GM18511 (cell line): ENCODE results near the gene CCDC142.
"Not testable (repeated sequence)": the region's sequence is repeated elsewhere in the genome, so short reads cannot be mapped to it uniquely, and the experiment has no call there.

Experiments
- ATAC-seq: cut with Tn5 transposase; IDR thresholded peaks from one replicate; pipeline ENCODE4 v1.9.1; 2021; ENCODE audit warnings: mild to moderate bottlenecking, moderate library complexity; ENCODE audit not compliant: unreplicated experiment

Gene CCDC142

DNA sequence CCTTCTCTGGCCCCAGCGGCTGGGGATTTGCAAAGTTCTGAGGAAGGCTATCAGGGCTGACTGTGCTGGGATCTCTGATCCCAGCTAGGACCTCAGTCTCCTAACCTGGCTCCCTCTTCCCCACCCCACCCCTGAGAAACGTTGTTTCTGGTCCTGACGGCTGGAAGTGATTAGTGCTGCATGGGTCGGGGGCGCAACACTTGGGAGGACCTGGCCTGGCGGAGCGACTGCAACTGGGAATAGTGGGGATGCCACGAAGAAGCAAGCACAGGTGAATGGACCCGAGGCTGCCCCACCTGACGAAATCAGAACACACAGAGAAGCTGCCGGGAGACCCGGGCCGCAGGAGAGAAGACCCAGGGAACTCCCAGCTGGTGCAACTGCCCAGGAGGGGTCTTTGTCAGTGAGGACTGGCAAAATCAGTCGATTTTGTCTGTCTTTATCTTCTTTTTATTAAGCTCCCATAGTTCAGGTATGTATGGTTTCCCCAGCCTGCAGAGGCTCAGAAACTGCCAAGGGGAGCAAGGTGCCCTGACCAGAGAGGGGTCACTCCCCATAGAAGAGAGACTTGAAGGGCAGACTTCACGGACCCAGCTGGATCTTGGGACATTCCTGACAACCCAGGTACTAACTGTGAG, 17.3 kb upstream of the CCDC142 start:
- ATAC-seq, result no peak

GRCh38 chr2:74499267-74499939, 16.6 kb upstream of the CCDC142 start, which contains the start of gene LBX2:
TSS of gene LBX2 (minus strand) at chr2:74499603. CDS start at chr2:74499537, 66 bp downstream.
- no peak for ATAC-seq

- ATAC-seq, result no peak
Measured at GRCh38 chr2:74498500-74499266, 15.9 kb upstream of the CCDC142 start.

DNA sequence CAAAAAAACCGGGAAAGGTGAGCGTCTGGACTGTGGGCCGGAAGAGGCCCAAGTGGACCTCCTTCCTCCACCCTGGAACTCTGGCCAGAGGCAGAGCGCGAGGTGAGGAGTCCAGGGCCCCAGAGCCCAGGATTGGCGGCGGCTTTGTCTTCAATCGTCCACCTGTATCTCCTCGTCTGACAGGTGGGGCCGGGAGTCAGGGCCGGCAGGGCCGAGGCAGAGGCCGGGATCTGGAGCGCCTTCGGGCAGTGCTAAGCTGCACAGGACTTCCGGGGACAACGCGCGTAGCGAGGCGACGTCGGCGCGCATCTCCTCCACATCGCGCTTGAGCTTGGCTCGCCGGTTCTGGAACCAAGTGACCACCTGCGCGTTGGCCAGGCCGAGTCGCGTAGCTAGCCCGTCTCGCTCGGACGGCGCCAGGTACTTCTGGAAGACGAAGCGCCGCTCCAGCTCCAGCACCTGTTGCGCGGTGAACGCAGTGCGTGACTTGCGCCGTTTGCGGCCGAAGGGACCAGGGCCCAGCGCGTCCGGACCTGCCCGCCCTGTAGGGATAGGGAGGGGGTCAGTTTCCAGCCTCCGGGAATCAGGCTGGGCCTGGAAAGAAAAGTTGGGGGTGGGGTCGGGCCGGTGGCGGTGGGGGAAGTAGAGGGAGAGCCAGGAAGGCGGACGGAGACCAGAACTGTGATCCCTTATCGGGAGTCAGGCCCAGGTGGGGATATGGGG, 15.1 kb upstream of the CCDC142 start:
- ATAC-seq, result no peak

DNA sequence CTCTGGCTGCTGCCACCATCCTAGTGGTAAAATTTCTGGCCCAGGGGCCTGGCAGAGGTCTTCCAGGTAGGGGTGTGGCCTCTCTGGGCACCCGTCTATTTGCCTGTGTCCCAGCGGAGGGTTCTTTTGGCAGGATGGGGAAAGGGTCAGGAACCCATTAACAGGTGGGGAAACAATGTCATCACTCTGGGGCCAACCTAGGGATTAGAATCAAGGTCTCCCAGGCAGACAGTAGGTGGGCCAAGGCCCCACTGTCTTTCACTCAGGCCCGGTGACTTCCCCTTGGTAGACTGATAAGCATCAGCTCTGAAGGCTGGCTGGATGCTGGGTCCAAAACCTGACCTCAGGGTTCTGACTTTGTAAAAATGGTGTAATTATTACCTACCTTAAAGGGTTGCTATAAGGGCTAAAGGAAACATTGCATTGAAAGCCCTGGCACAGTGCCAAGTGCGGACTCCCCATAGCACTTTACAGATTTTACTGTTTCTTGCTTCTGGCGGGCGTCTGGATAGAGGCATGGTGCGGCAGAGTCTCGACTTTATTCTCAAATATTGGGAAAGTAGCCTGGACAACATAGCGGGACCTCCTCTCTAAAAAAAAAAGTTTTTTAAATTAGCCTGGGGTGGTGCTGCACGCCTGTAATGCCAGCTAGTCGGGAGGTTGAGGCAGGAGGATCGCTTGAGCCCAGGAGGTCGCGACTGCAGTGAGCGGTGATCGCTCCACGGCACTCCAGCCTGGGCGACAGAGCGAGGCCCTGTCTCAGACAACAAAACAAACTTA, 14.4 kb upstream of the CCDC142 start:
- no peak for ATAC-seq

DNA sequence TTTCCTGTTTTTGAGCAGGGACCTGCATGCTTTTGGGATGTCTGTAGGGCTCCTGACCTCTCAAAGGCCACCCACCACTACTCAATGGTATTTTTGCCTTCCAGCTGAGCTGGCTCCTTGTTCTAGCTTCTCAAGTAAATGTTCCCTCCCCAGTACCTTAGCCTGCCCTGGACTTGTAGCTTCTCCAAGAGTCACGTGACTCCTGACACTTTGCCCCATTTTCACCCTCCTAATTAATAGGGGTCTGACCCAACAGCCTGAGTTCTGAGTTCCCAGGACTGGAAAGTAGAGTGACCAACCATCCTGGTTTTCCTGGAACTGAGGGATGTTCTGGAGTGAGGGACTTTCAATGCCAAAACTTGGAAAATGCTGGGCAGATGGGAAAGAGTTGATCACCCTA, 12.6 kb upstream of the CCDC142 start:
- ATAC-seq, result no peak

- ATAC-seq, result no peak
Measured at GRCh38 chr2:74493546-74493945, 10.7 kb upstream of the CCDC142 start.

DNA sequence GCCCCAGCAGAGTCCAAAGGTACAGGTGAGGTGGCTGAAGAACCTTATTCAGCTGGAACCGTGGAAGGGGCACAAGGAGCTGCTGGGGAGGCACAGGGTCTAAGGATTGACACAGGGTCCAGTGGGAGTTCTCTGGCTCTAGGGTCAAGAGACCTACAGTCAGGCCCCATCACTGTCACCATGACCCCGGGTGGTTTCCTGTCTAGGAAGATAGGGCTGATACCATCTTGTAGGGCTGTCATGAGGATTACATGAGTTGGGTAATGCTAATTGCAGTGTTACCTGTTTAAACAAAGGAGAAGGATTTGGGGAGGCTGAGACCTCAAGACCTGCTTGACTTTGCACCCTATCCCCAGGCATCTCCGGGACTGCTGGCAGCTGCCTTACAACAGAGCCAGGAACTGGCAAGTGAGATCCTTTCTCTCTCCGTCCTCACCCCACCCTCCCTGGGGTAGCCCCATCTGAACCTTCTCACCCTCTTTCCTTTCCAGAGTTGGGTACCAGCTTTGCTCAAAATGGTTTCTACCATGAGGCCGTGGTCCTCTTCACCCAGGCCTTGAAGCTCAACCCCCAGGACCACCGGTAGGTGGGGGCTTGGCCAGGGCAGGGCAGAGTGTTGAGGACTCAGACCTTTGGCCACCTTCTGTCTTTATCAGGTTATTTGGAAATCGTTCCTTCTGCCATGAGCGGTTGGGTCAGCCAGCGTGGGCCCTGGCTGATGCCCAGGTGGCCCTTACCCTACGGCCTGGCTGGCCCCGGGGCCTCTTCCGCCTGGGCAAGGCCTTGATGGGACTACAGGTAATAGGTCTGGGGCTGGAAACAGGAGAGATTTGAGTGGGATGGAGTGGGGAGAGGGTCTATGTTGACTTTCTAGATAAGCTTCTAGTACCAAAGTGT, 9.1 kb upstream of the CCDC142 start:
- ATAC-seq, result no peak

GRCh38 chr2:74489906-74490305, 7.1 kb upstream of the CCDC142 start:
- no peak for ATAC-seq

DNA sequence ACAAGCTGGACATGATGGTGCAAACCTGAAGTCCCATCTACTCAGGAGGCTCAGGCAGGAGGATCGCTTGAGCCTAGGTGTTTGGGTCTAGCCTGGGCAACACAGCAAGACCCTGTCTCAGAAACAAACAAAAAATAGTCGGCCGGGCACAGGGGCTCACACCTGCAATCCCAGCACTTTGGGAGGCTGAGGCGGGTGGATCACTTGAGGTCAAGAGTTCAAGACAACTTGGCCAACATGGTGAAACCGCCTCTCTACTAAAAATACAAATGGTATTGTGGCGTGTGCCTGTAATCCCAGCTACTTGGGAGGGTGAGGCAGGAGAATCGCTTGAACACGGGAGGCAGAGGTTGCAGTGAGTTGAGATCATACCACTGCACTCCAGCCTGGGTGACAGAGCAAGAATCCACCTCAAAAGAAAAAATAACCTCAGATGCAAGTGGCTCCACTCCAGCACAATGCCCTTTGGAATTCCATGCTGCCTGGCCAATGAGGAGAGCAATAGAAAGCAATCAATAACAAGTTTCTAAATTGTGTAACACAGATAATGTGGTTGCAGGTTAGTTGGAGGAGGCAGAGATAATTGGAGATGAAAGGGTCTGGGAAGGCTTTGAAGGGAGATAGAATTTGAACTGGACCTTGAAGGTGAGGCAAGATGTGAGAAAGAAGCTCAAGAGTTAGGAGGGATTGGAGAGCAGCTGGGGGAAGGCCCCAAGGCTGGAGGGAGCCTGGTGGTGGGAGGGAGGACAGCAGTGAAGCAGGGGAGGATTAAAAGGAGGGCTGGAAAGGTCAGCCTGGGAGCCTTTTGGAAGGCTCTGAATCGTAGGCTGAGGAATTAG, 6.1 kb upstream of the CCDC142 start:
- no peak for ATAC-seq

GRCh38 chr2:74486141-74486540, 3.3 kb upstream of the CCDC142 start:
- no peak for ATAC-seq

- not testable (repeated sequence) for ATAC-seq
Measured at GRCh38 chr2:74483675-74484164, 922 bp upstream of the CCDC142 start.

- peak; percentile 50 for ATAC-seq
Measured at GRCh38 chr2:74481961-74482800, 617 bp downstream of the CCDC142 start.

GRCh38 chr2:74481431-74481830, 1.4 kb downstream of the CCDC142 start:
- no peak for ATAC-seq

GRCh38 chr2:74474899-74475298, 7.9 kb downstream of the CCDC142 start:
- no peak for ATAC-seq

DNA sequence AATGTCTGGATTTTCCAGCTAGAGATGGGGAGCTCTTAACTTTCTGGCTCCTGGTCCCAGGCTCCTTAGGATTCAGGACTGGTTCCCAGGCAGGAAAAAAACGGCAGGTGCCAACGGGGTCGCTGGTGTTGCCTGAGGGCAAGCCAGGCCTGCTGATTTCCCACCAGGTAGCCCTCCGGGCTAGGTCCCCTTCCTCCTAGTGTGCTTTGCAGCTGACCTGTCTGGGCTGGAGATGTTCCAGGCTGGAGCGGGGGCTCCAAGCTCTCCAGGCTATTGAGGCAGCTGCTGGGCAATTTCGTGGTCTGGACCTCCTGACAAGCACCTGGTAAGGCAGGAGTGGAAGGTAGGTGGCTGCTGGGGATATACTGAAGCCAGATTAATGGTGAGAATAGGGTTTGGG, 8.3 kb downstream of the CCDC142 start:
- ATAC-seq, result no peak

DNA sequence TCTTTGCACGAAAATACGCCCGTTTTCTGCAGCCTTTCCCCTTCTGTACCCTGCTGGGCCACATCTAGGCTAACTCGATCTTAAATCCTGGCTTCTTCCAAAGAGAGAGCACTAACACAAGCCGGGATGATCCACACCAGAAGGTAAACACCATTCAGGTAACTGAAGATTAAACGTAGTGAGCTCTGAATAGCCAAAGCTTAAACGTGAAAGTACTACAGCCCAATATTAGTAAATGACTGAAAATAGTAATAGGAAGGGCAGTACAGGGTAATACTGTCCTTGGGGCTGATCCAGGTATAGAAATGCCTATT, 9.9 kb downstream of the CCDC142 start:
- no peak for ATAC-seq
